LHCN-M2 (cell line): ENCODE data around the gene TSR1. TPM values are rescaled to one million over a fixed set of nuclear protein-coding genes. Genes with fewer than 3 reads are reported as not detected.

Source experiments
- DNase-seq: peaks from one replicate; pipeline ENCODE4 v3.0.0-alpha.2; 2012; ENCODE audit warnings: low read depth
- total RNA-seq: library from RNA; depleted of rRNA; stranded (reverse); fragments of >200 nt; gene quantifications from 2 replicates; pipeline ENCODE4 v1.2.3, GENCODE V29; 2014; rRNA removed

TSR1 gene
- total RNA-seq, 1 experiment from 2014 or later = 80.5 TPM

GRCh38 chr17:2283302-2283701, 53.0 kb downstream of the TSR1 start:
- DNase-seq = no peak

DNA sequence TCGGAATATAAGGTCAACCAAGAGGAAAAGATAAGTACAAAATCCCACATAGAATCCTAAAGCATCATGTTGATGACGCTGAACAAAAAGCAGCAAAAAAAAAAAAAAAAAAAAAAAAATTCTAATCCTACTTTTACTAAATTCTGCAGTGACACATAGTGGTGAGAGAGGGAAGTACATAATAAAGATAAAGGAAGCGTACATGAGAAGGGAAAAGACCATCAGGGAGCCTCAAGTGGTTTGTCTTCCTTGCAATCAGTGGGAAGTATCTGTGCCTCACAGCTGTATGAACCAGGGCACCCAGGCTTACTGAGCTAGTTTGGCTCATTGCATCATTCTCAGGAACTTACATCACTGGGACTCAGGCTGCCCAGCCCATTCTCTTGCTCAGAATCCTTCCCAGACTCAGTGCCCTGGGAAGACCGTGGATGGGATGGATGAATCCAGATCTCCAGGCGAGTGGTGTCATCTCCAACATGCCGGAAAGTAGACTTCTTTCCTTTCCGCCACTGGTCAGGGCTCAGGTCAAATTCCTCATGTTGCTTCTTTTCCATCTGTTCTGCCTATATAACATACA, 53.9 kb downstream of the TSR1 start:
- DNase-seq = peak; percentile 84

- DNase-seq = no peak
These were observed 56.5 kb downstream of the TSR1 start for GRCh38 chr17:2279707-2280106.

DNA sequence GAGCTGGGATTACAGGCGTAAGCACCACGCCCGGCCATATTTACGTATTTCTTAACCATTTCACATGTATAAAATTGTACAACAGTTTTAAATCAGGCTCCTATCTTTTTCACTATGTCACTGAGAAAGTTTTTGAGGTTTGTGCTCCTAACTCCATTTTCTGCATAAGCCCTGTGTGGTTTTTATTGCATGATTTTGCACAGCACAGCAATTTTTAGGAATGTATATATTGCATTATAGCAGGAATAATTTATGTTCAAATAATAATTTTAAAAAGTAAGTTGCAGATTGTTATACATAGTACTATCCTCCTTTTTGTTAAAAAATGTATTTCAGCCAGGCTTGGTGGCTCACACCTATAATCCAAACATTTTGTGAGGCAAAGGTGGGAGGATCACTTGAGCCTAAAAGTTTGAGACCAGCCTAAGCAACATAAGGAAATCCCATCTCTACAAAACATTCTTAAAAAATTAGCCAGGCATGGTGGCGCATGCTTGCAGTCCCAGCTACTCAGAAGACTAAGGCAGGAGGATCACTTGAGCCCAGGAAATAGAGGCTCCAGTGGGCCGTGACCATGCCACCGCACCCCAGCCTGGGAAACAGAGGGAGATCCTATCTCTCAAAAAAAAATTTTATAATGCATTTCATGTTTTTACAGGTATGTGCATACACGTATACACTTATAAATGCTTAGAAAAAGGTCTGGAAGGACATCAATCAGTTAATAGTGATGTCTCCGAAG, 58.7 kb downstream of the TSR1 start:
- DNase-seq = no peak

GRCh38 chr17:2275722-2276121, 60.5 kb downstream of the TSR1 start:
- no peak for DNase-seq

DNA sequence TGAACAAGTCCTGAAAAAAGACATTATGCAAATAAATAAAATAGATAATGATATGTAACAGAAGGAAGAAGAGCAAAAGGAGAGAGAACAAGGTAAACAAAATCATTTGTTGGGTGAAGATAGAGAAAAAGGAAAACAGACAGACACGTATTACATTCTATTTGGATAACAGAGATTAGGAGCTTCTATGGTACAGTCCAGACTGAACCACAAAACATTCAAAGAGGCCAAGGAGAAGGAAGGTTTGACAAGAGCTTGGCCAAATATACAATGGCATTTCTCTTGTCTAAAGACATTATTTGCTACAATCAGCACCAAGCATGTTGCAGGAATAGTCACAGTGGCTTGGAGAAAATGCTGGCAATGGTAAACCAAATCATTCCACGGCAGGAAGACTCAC, 61.8 kb downstream of the TSR1 start:
- DNase-seq = no peak

Other genes with a start within 250 kb of the TSR1 start
- 23.5 and 35.5 TPM in 2 replicates for gene SMG6, start 32.7 kb downstream of the TSR1 start, total RNA-seq
- 64.4 and 65.5 TPM in 2 replicates for gene SRR, start 32.5 kb downstream of the TSR1 start, total RNA-seq
- 33.0 and 36.1 TPM in 2 replicates for gene SGSM2, start 1.0 kb upstream of the TSR1 start, total RNA-seq
- gene MNT, start 64.6 kb upstream of the TSR1 start, total RNA-seq = 6.3 and 6.8 TPM in 2 replicates
- gene METTL16, start 175.4 kb upstream of the TSR1 start, total RNA-seq = 17.8 and 22.4 TPM in 2 replicates